A673 (cell line): ENCODE data around the gene ANAPC15.

ENCODE experiments used
- EZH2 ChIP-seq: fragments of 200-600 bp; sonication (generic); IDR thresholded peaks from 2 replicates; pipeline ENCODE4 v1.6.1; 2017; ENCODE audit warnings: borderline replicate concordance, low read depth, mild to moderate bottlenecking, mixed read lengths, antibody characterized with exemption, low read length; ENCODE audit not compliant: poor library complexity, severe bottlenecking
- TF ChIP-seq, protein P1 (sequence below): fragments of 300-800, 200-600 bp; sonication (generic); conservative IDR thresholded peaks from 2 replicates; pipeline ENCODE4 v1.5.1; 2017; ENCODE audit warnings: low read depth, mild to moderate bottlenecking, antibody characterized with exemption, low read length, moderate library complexity, mixed read lengths

DNA sequence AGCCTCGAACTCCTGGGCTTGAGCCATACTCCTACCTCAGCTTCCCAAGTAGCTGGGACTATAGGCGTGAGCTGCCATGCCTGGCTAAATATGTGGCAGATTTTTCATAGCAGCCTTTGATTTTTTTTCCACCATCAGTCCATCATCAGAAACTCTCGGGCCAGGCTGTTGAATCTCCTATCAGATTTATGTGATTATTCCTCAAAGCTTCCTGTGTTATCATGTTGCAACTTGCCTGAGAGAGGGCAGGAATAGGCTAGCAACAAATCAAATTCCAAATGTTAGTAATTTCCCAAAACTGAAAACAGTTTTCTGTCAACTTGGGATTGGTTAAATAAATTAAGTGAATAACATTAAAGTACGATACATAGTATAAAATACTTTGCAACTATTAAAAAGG is 28.4 kb downstream of the ANAPC15 start:
- TF ChIP-seq, protein P1, sequence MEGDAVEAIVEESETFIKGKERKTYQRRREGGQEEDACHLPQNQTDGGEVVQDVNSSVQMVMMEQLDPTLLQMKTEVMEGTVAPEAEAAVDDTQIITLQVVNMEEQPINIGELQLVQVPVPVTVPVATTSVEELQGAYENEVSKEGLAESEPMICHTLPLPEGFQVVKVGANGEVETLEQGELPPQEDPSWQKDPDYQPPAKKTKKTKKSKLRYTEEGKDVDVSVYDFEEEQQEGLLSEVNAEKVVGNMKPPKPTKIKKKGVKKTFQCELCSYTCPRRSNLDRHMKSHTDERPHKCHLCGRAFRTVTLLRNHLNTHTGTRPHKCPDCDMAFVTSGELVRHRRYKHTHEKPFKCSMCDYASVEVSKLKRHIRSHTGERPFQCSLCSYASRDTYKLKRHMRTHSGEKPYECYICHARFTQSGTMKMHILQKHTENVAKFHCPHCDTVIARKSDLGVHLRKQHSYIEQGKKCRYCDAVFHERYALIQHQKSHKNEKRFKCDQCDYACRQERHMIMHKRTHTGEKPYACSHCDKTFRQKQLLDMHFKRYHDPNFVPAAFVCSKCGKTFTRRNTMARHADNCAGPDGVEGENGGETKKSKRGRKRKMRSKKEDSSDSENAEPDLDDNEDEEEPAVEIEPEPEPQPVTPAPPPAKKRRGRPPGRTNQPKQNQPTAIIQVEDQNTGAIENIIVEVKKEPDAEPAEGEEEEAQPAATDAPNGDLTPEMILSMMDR: no peak
- TF ChIP-seq EZH2: no peak
